Loucy (cell line): ENCODE results near the gene SCRN3.
"Not testable (repeated sequence)": the region's sequence is repeated elsewhere in the genome, so short reads cannot be mapped to it uniquely, and the experiment has no call there.

Source experiments
- H2AFZ ChIP-seq: fragments of 200-600 bp; sonication (generic); 2 replicates; pipeline ENCODE4 v1.6.0; 2016; ENCODE audit warnings: antibody characterized with exemption, mild to moderate bottlenecking, low read length, moderate library complexity
- H3F3A ChIP-seq: fragments of 200-600 bp; 2 replicates; pipeline ENCODE4 v1.6.0; 2016; ENCODE audit warnings: antibody characterized with exemption, low read depth, mild to moderate bottlenecking
- H3K27me3 ChIP-seq: fragments of 200-600 bp; sonication (generic); 2 replicates; pipeline ENCODE4 v1.6.1; 2014; ENCODE audit warnings: low read length, mild to moderate bottlenecking; ENCODE audit not compliant: insufficient read depth, poor library complexity, severe bottlenecking
- H3K36me3 ChIP-seq: fragments of 200-600 bp; sonication (generic); 2 replicates; pipeline ENCODE4 v1.6.1; 2016; ENCODE audit warnings: low read length; ENCODE audit not compliant: insufficient read depth
- H3K4me1 ChIP-seq: fragments of 200-600 bp; sonication (generic); 2 replicates; pipeline ENCODE4 v1.5.1; 2014; ENCODE audit warnings: low read length, mild to moderate bottlenecking; ENCODE audit not compliant: insufficient read depth, poor library complexity, severe bottlenecking
- H3K4me2 ChIP-seq: fragments of 200-600 bp; sonication (generic); 2 replicates; pipeline ENCODE4 v1.6.0; 2014; ENCODE audit warnings: antibody characterized with exemption, low read length, low read depth, mild to moderate bottlenecking; ENCODE audit not compliant: poor library complexity, severe bottlenecking
- H3K4me3 ChIP-seq: fragments of 200-600 bp; sonication (generic); 2 replicates; pipeline ENCODE4 v1.5.1; 2014; ENCODE audit warnings: low read length, mild to moderate bottlenecking, mixed read lengths; ENCODE audit not compliant: poor library complexity, severe bottlenecking
- H3K79me2 ChIP-seq: fragments of 200-600 bp; sonication (generic); 2 replicates; pipeline ENCODE4 v1.6.1; 2014; ENCODE audit warnings: low read length; ENCODE audit not compliant: insufficient read depth
- H3K9ac ChIP-seq: fragments of 200-600 bp; sonication (generic); 2 replicates; pipeline ENCODE4 v1.6.0; 2014; ENCODE audit warnings: mild to moderate bottlenecking, low read depth, low read length, moderate library complexity; ENCODE audit not compliant: poor library complexity, severe bottlenecking
- H3K9me2 ChIP-seq: fragments of 200-600 bp; sonication (generic); replicated peaks from 2 replicates; pipeline ENCODE4 v1.6.1; 2016; ENCODE audit warnings: low read depth, low read length, mixed read lengths
- H3K9me3 ChIP-seq: fragments of 200-600 bp; sonication (generic); 2 replicates; pipeline ENCODE4 v1.6.1; 2014; ENCODE audit warnings: mild to moderate bottlenecking, antibody characterized with exemption, low read length, low read depth; ENCODE audit not compliant: insufficient read depth
- H4K20me1 ChIP-seq: fragments of 200-600 bp; sonication (generic); 2 replicates; pipeline ENCODE4 v1.6.0; 2014; ENCODE audit warnings: antibody characterized with exemption, low read length, mild to moderate bottlenecking; ENCODE audit not compliant: insufficient read depth, poor library complexity, severe bottlenecking
- EZH2phosphoT487 ChIP-seq: fragments of 200-600 bp; IDR thresholded peaks from 2 replicates; pipeline ENCODE4 v1.6.1; 2018; ENCODE audit warnings: antibody characterized with exemption, mild to moderate bottlenecking, moderate library complexity, borderline replicate concordance
- TF ChIP-seq, protein P1 (sequence below): fragments of 200-600 bp; sonication (generic); conservative IDR thresholded peaks from 2 replicates; pipeline ENCODE4 v1.5.1; 2014; ENCODE audit warnings: mild to moderate bottlenecking, antibody characterized with exemption, low read length

Gene SCRN3

DNA sequence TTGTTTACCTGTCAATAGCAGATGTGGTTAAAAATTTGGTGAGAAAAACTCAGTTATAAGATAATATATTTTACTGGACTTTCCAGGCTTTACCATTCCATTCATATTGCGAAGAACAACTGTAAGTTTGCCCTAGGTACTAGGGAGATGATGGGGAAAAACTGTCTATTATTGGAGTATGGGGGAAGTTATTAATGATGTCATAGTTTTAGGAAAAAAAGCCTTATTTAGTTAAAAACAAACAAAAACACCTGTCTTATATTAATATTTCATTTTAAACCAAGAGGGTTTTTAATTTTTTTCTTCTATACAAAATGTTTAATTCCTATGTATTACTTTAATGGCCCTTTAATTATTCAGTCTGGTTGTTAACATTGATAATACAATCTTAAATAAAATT is 42.5 kb upstream of the SCRN3 start:
- Histone ChIP-seq H3K27me3 (no peaks in the 10 kb centered on the region), H3K79me2 (no peaks in the 10 kb centered on the region), H3K36me3 (peaks cover 15% of the 10 kb centered on the region; the same call in 1 of the 2 replicates), H3K4me1 (no peaks in the 10 kb centered on the region), H3K4me2 (no peak overlapping the region), H3K9me3 (no peaks in the 10 kb centered on the region), H3K9ac (no peak overlapping the region), H2AFZ (no peak overlapping the region), H4K20me1 (no peaks in the 10 kb centered on the region), H3K4me3 (no peak overlapping the region), H3F3A (no peaks in the 10 kb centered on the region), H3K9me2 (no peaks in the 10 kb centered on the region)
- TF ChIP-seq EZH2phosphoT487: no peak
- TF ChIP-seq, protein P1, sequence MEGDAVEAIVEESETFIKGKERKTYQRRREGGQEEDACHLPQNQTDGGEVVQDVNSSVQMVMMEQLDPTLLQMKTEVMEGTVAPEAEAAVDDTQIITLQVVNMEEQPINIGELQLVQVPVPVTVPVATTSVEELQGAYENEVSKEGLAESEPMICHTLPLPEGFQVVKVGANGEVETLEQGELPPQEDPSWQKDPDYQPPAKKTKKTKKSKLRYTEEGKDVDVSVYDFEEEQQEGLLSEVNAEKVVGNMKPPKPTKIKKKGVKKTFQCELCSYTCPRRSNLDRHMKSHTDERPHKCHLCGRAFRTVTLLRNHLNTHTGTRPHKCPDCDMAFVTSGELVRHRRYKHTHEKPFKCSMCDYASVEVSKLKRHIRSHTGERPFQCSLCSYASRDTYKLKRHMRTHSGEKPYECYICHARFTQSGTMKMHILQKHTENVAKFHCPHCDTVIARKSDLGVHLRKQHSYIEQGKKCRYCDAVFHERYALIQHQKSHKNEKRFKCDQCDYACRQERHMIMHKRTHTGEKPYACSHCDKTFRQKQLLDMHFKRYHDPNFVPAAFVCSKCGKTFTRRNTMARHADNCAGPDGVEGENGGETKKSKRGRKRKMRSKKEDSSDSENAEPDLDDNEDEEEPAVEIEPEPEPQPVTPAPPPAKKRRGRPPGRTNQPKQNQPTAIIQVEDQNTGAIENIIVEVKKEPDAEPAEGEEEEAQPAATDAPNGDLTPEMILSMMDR: no peak

DNA sequence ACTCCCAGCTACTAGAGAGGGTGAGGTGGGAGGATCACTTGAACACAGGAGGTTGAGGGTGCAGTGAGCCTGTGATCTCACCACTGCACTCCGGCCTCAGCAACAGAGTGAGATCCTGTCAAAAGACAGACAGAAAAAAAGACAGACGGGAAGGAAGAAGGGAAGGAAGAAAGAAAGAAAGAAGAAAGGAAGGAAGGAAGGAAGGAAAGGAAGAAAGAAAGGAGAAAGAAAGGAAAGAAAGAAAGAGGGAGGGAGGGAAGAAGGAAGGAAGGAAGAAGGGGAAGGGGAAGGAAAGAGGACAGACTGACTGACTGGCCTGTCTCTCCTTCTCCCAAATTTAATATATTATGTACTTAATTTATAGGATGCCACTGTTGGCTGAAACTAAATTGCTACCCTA is 39.2 kb upstream of the SCRN3 start:
- Histone ChIP-seq H3K36me3 (0 out of 2 replicates have a peak, but pooled peaks cover 5% of the 10 kb centered on the region), H3K4me3 (no peak overlapping the region), H3K9ac (no peak overlapping the region), H3F3A (no peaks in the 10 kb centered on the region), H3K9me3 (no peaks in the 10 kb centered on the region), H3K9me2 (no peaks in the 10 kb centered on the region), H3K4me1 (no peaks in the 10 kb centered on the region), H3K4me2 (no peak overlapping the region), H4K20me1 (no peaks in the 10 kb centered on the region), H2AFZ (no peak overlapping the region), H3K79me2 (no peaks in the 10 kb centered on the region), H3K27me3 (no peaks in the 10 kb centered on the region)
- no peak for TF ChIP-seq EZH2phosphoT487
- TF ChIP-seq, protein P1: no peak

DNA sequence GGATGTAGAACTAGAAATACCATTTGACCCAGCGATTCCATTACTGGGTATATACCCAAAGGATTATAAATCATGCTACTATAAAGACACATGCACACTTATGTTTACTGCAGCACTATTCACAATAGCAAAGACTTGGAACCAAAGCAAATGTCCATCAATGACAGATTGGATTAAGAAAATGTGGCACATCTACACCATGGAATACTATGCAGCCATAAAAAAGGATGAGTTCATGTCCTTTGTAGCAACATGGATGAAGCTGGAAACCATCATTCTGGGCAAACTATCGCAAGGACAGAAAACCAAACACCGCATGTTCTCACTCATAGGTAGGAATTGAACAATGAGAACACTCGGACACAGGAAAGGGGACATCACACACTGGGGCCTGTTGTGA is 35.9 kb upstream of the SCRN3 start:
- H3K9me2 ChIP-seq, H3K9ac ChIP-seq, H3K27me3 ChIP-seq, H3F3A ChIP-seq, H3K79me2 ChIP-seq, H4K20me1 ChIP-seq, H3K4me3 ChIP-seq, H3K9me3 ChIP-seq, H2AFZ ChIP-seq, H3K4me1 ChIP-seq, H3K4me2 ChIP-seq: not testable (repeated sequence)
- H3K36me3 ChIP-seq: peaks cover 11% of the 10 kb centered on the region; the same call in 1 of the 2 replicates

DNA sequence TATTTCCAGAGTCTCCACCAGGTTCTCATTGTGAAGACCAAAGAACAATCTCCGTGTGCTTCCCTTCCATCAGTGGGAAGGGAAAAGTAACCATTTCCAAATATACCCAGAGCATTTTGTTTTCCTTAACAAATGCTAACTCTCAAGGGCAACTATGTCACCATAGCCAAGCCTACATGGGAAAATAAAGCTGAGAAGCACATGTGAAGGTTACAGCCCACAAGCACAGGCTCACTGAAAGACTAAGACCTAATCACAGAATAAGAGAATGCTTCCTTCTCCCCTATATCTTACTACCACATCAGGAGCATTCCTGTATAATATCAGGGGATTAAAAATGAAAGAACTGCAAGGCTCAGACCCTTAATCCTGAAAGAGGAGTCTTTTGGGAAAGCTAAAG is 32.6 kb upstream of the SCRN3 start:
- H3K79me2 ChIP-seq: no peaks in the 10 kb centered on the region
- H3K9me3 ChIP-seq: peaks cover 6% of the 10 kb centered on the region; the same call in 1 of the 2 replicates
- no peak overlapping the region for H2AFZ ChIP-seq
- H3K36me3 ChIP-seq: peaks cover 27% of the 10 kb centered on the region; the same call in 1 of the 2 replicates
- H3F3A ChIP-seq: no peaks in the 10 kb centered on the region
- H3K9me2 ChIP-seq: no peaks in the 10 kb centered on the region
- no peak for TF ChIP-seq EZH2phosphoT487
- TF ChIP-seq, protein P1: no peak
- H3K27me3 ChIP-seq: no peaks in the 10 kb centered on the region
- H3K4me2 ChIP-seq: no peak overlapping the region
- H3K9ac ChIP-seq: no peak overlapping the region
- no peak overlapping the region for H3K4me3 ChIP-seq
- H4K20me1 ChIP-seq: no peaks in the 10 kb centered on the region
- no peaks in the 10 kb centered on the region for H3K4me1 ChIP-seq

DNA sequence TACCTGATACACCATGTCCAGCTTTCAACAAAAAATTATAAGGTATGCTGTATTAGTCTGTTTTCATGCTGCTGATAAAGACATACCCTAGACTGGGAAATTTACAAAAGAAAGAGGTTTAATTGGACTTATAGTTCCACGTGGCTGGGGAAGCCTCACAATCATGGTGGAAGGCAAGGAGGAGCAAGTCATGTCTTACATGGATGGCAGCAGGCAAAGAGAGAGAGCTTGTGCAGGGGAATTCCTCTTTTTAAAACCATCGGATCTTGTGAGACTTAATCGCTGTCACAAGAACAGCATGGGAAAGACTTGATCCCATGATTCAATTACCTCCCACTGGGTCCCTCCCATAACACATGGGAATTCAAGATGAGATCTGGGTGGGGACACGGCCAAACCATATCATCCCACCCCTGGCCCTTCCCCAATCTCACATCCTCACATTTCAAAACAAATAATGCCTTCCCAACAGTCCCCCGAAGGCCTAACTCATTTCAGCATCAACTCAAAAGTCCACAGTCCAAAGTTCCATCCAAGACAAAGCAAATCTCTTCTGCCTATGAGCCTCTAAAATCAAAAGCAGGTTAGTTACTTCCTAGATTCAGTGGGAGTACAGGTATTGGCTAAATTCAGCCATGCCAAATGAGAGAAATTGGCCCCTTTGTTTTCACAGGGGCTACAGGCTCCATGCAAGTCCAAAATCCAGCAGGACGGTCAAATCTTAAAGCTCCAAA is 31.9 kb upstream of the SCRN3 start:
- H3K4me3 ChIP-seq, H2AFZ ChIP-seq, H3K4me2 ChIP-seq, H3K9ac ChIP-seq, H3K9me2 ChIP-seq, H3K9me3 ChIP-seq, H4K20me1 ChIP-seq, H3F3A ChIP-seq, H3K27me3 ChIP-seq, H3K4me1 ChIP-seq, H3K79me2 ChIP-seq: not testable (repeated sequence)
- H3K36me3 ChIP-seq: peaks cover 27% of the 10 kb centered on the region; the same call in 1 of the 2 replicates
